Neural cell (in vitro differentiated cells): Measurements from ENCODE around the gene PARD3B.

ENCODE experiments used
- CTCF ChIP-seq: fragments of 450-650 bp; IDR thresholded peaks from 2 replicates; pipeline ENCODE4 v1.5.1; 2014; ENCODE audit warnings: antibody characterized with exemption, mild to moderate bottlenecking, moderate library complexity; ENCODE audit not compliant: poor library complexity, severe bottlenecking
- EP300 ChIP-seq: fragments of 450-650 bp; conservative IDR thresholded peaks from 2 replicates; pipeline ENCODE4 v1.6.1; 2014; ENCODE audit warnings: antibody characterized with exemption, mild to moderate bottlenecking, moderate library complexity; ENCODE audit not compliant: poor library complexity, severe bottlenecking
- EZH2 ChIP-seq: fragments of 200-600, 300-800 bp; shearing (Covaris generic), sonication (generic); IDR thresholded peaks from 2 replicates; pipeline ENCODE4 v1.6.1; 2014; ENCODE audit warnings: antibody characterized with exemption, low read length, borderline replicate concordance, mild to moderate bottlenecking; ENCODE audit not compliant: insufficient read depth, poor library complexity, severe bottlenecking
- POLR2AphosphoS5 ChIP-seq: IDR thresholded peaks from 2 replicates; pipeline ENCODE4 v1.6.1; 2012
- RAD21 ChIP-seq: fragments of 450-650 bp; conservative IDR thresholded peaks from 2 replicates; pipeline ENCODE4 v1.6.1; 2014; ENCODE audit warnings: antibody characterized with exemption, mild to moderate bottlenecking, moderate library complexity
- REST ChIP-seq: IDR thresholded peaks from 2 replicates; pipeline ENCODE4 v1.6.1; 2012; ENCODE audit warnings: borderline replicate concordance
- SMC3 ChIP-seq: fragments of 450-650 bp; conservative IDR thresholded peaks from 2 replicates; pipeline ENCODE4 v1.6.1; 2014; ENCODE audit warnings: antibody characterized with exemption, mild to moderate bottlenecking, moderate library complexity; ENCODE audit not compliant: poor library complexity

- TF ChIP-seq EZH2 (no peak), CTCF (no peak), EP300 (no peak), POLR2AphosphoS5 (no peak), REST (no peak), RAD21 (no peak), SMC3 (no peak)
Measured at GRCh38 chr2:205475416-205475768, 930.1 kb downstream of the PARD3B start.
